HG02981 (cell line): ENCODE results near the gene MYLIP.

Experiments
- ATAC-seq: cut with Tn5 transposase; IDR thresholded peaks from one replicate; pipeline ENCODE4 v1.9.1; 2021; ENCODE audit warnings: mild to moderate bottlenecking, moderate library complexity; ENCODE audit not compliant: unreplicated experiment

The MYLIP gene

DNA sequence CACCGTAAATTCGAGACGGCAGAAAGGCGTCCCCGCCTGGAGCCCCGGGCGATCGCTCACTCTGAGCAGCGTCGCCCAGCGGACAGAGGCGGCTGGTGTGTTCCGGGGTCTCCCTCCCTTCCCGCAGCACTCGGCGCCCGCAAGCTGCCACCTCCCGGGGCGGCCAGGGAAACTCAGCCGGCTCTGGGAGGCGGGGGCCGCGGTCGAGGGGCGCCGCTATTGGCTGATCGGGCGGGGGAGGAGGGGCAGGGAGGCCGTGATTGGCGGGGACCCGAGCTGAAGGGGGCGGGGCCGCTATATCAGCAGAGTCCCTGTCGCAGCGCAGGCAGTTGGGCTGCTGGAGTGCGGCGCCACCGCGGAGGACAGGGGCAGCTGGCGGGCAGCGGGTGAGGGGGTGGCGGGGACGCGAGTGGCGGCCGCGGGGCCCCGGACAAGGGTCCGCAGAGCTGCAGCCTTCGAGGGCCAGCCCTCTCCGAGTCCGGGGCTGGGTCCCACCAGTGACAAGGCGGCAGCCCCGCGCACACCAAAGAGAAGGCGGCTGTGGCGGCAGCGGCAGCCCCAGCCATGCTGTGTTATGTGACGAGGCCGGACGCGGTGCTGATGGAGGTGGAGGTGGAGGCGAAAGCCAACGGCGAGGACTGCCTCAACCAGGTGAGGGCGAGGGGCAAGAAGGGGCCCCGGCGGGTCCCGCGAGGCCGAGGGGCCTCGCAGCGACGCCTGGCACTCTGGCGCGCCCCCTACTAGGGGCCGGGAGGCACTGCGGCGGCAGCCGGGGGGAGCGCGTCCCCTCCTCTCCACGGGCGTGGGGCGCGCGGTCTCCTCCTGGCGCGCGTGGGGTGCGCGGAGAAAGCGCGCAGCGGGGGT is at the start of gene MYLIP:
Gene MYLIP (plus strand): TSS at position 328 of the 864 bp plus-strand sequence. CDS start 237 bp downstream, at position 565.
- ATAC-seq, result peak; percentile 76

DNA sequence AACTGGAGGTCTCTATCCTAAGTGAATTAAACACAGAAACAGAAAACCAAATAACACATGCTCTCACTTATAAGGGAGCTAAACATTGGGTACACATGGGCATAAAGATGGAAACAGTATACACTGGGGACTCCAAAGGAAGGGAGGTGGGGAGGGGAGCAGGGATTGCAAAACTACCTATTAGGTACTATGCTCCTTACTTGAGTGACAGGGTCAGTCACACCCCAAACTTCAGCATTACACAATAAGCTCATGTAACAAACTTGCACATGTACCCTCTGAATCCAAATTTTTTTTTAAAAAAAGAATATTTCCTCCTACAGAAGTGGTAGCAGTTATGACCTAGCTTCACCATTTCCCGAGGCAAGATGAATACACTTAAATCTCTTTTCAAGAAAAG is 49.5 kb upstream of the MYLIP start:
- no peak for ATAC-seq

DNA sequence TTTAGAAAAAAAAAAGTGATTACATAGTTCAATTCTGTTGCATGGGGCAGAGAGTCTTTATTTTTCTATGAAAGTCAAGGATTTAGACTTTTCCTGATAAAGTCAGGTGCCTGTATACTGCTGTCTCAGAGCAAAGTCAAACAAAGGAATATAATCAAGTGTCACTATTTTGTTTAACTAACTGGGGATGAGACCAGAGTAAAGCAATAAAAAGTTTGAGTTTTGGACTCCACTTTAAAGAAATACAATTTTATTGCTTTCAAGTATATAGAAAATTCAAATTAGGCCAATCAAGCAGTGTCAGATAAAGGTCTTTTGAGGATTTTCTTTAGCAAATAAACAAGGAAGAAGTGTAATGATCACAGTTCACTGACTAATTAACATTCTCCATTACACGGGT is 48.7 kb upstream of the MYLIP start:
- ATAC-seq, result no peak

DNA sequence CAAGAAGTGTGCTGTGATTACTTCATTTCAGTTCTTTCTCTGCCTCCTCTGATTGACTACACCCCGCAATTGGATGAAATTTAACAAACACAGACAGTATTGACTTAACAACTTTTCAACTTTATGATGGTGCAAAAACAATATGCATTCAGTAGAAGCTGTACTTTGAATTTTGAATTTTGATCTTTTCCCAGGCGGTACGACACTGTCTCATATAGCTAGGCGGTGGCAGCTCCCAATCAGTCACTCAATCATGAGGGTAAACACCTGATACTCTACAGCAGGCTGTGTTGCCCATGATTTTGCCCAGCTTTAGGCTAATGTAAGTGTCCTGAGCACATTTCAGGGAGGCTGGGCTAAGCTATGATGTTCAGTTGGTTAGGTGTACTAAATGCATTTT is 47.6 kb upstream of the MYLIP start:
- no peak for ATAC-seq

DNA sequence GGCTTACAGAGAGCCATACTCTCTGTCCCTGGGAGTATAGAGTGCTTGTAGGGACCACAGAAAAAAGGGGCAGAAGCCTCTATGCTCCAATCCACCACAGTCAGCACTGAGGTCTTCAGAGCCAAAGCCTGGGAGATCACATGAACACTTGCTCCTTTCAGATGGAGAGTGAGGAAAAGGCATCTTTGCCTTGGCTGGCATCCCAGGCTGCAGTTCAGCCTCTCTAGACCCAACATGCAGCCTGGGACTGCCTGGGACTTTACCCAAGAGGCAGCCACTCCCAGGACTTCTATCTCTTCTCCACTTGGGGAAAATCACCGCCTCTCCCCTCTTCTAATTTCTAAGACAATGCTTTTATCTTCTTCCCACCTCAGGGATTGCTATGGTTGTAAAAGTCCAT is 46.5 kb upstream of the MYLIP start:
- no peak for ATAC-seq

DNA sequence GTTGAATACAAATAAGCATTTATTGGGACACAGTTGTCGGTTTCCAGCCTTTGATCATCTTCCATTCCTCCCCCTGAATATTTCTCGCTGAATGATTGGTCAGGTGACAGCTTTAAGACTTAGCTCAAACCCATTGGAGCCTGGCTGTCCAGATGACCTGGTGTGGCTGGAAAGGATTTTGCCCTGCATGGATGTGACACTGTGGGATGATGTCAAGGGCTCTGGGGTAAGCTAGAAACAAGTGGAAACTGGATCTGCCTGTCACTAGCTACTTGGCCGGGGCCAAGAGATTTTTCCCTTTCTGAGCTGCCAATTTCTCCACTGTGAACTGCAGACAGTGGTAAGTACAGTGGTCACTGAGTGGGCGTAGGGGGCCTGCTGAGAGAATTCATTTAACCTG is 41.9 kb upstream of the MYLIP start:
- no peak for ATAC-seq

DNA sequence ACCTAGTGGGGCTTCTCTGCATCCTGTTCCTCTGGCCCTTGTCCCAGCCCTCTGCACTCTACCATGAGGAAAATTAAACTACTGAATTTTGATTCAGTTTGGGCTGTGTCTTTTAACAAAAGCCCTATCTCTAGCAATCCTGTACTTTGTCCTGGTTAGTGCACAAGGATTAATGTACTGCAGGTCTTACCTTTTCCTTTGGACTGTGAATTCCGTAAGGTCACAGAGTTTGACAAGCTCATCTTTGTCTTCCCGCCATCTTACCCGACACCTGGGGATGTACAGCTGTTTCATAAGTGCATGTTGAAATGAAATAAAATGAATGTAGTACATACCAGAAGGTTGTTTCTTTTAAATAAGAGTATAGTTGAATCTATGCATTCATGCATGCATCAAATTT is 41.5 kb upstream of the MYLIP start:
- no peak for ATAC-seq

DNA sequence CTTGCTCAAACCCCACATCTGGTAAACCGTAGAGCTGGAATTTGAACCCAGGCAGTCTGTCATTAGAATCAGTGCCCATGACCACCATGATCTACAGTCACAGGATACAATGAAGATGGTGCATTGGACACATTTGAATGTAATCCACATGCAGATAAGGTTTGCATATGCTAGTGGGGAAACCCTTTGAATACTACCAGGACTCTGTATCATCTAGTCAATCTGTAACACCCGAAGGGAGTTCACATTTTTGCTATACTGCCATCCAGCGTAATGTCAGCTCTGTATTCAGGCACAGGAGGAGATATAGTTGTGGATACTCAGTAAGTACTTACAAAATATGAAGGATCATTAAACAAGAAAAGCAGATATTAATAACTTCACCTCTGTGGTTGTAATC is 40.5 kb upstream of the MYLIP start:
- no peak for ATAC-seq

DNA sequence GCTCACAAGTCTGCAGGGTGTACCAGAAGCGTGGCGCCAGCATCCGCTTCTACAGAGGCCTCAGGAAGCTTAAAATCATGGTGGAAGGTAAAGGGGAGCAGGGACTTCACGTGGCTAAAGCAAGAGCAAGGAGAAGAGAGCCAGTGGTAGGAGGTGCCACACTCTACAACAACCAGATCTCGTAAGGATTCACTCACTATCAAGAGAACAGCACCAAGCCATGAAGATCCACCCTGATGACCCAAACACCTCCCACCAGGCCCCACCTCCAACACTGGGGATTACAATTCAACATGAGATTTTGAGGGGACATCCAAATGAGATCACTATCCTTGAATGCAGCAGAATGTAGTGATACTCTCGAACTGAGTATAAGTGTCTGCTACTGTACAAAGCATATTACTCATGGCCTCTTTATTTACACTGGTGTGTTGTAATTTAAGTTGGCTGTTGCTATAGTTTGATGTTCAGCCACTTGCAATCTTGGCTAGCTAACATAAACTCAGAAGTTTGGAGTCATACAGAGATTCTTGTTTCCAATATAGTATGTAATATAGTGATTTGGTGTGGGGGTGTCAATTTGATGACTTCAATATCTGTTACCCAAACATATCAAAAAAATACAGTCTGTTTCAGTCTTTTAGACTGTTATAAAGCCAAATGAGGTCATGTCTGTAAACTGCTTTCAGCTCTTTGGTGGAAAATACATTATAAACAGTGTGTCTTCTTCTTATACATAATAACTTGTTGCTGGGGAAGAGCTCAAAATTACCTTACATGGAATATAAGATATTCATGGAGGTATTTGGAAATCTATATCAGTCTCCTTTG is 39.4 kb upstream of the MYLIP start:
- ATAC-seq, result no peak

DNA sequence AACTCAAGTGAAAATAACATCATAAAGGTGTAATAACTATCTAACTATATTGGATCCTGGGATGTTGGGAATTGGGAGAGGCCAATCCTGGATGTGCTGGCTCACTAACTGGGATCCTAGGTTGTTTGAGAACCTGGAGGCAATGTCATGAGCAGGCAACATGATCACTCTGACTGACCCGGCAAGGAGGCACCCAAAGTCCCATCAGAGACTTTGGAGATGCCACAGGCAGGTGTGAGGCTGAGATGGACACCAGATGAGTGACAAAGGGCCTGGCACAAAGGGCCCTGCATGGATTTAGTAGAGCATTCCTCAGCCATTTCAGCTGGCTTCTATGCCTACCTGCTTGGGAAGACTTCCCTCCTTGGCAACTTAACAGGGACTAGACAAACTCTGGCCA is 38.4 kb upstream of the MYLIP start:
- no peak for ATAC-seq

DNA sequence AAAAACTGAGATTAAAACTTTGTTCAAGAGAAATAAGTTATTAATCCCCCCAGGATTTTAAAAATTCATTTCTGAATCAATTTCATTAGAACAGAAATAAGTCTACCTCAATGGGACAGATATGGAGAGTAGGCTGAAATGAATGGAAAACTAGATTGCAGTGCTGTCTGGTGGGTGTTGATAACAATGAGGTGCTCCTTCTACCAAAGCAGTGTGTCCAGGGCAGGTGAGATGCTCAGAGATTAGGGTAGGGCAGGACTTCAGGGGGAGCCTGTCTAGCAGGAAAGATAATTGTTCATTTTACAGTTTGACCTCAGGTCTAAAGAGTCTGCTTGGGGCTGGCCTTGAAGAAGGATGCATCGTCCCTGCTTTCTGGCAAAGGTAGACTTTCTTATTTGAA is 38.0 kb upstream of the MYLIP start:
- ATAC-seq, result no peak

DNA sequence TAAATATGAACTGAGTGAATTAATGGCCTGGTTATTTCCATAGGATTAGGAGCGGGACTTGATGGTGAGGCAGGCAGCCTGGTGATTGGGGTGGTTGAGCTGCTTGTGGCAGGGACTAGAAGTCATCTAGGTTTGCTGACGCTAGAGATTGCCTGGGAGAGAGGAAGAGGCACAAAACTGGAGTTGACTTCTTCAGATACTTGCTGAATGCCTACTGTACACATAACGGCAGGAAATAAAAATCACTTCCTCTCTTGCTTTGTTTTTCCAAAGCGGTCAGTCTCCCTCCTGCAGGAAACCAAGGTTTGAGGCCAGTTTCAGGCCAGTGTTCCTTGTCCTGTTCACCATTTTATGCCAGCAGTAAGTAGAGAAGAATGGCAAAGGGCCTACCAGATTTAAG is 36.7 kb upstream of the MYLIP start:
- no peak for ATAC-seq

DNA sequence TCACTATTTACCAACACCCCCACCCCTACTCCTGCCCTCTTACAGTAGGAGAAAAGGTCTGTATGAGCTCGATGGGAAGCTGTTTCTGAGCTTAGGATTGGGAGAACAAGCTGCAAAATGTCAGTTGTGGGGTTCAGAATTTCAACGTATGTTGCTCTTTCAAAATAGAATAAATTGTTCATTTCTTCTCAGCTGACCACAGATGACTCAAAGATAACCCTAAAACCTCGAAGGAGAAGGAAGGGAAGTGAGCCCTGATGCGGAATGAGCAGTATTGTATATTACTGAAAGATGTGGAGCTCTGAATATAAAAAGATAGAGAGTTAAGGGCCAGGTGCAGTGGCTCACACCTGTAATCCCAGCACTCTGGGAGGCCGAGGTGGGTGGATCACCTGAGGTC is 35.9 kb upstream of the MYLIP start:
- ATAC-seq, result peak; percentile 58

DNA sequence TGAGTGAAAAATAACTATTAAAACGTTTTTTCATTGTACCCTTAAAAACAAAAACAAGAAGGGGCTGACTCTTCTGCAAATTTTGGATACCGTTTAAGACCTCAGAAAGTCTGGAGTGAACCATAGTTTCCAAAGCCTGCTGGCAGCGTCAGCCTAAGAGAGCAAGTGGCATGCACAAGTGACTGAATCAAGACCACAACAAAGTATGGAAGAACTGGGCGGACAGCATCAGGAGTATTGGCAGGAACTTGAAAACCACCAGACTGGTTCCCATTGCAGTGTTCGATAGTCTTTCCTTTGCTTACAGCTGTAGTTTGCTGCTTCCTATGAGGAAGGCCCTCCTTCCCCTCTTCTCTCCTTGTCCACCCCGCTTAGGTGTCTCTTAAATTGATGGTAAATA is 33.7 kb upstream of the MYLIP start:
- ATAC-seq, result no peak

DNA sequence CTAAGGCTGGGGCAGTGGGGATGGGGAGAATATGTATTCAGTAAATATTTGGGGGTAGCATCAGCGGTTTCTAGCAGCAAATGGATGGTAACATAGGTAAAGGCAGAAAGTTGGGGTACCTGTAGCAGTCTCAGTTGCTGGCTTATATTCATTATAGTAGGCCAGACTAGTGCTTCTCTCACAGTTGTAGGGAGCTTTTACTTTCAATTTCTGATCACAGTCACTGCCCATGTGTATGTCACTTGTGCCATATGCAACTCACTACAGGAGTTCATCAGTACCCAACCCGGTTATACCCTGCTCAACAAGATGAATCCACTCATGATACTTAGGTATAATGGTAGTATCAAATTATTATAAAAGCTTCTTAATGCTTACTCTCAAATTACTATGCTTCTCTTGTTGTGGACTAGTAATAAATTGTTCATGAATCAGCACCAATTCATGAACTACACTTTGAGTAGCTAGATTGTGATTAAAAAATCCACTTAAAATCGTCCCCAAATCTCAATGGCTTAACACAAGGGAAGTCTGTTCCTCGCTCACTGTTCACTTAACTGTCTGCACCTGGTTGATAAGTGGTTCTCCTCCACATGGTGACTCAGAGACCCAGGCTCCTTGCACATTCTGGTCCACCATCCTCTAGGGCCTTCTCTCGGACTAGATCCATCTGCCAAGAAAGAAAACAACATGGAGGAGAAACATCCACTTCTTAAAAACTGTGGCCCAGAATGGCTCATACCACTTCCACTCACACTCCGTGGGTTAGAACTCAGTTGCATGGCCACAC is 31.3 kb upstream of the MYLIP start:
- ATAC-seq, result no peak

DNA sequence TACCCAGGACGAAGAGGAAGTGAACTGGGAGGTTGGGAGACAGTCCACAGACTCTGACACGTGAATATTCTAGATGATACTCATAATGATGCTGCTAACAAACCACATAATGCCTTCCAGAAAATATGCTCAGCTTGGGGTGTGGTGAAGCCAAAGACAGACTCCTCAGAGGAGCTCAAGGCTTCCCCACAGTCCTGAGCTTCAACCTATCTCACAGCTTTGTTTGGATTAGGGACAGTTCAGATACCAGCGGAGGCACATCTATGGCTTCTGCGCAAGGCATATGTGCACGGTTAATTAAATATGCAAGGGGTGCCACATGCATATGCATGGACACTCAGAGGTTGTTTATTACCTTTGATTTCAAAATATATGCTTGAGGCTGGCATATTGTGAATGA is 30.7 kb upstream of the MYLIP start:
- ATAC-seq, result no peak

DNA sequence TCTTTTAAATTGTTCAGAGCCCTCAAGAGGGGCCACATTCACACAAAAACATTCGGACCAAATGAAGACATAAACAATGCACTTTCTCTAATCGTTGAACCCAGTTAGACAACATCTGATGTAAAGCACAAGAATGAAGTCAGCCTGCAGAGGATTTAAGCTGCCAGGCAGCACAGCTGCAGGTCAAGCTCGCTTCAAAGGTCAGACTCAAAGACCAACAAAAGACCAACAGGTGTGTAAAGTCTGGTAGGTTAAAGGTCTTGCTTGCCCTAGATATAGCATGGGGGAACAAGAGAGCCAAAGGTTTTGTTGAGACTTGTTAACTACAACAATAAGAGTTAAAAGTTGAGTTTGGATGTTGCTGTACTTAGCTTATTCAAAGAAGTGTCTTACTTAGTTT is 26.7 kb upstream of the MYLIP start:
- ATAC-seq, result no peak

DNA sequence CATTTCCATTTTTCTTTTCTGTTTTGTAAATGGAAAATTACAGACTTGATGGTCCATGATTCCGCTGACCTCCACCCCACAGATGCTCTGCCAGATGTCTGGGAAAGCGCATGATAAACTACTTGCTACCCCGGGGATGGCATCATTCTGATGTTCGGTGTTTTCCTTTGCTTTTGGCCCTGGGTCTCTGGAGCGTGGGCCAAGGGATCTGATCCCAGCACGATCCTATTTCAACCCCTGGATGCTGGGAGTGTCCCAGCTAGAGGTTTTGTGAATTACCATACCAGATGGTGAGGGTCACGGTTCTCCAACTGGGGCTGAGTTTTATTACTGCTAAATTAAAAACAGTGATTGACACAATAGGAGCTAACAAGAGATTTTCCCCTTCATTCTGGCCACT is 25.2 kb upstream of the MYLIP start:
- no peak for ATAC-seq

DNA sequence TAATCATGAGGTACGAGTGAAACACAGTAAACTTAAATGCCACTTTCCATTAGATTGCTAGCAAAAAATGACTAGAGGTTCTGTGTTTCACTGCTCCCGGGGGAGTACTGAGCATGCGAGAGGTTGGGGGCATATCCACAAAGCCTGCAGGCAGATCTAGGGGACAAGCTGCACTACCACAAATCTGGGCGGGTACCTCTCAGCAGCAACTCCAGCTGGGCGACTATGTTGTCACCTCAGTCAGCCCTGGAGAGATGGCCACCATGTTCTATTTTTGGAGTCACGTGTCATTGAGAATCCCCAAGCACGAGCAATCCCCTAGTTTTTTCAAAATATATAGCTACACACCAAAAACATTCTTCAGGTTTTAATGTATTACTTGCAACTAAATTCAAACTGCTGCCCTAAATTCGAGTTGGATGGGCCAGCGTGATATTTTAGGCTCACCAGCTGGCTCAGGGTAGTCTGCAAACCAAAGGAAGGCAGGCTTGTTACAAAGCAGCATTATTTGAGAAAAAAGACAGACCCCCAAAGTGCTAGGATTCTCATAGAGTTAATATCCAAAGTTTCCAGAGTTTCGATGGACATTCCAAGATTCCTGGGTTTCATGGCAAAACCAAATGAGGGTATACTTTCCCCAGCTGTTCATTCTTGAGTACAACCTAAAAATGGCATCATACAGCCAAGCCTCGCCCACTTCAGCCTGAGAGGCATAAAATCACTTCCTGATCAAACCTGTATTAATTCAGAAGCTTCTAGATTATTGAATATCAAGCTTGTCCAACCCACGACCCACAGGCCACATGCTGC is 24.1 kb upstream of the MYLIP start:
- ATAC-seq, result no peak

DNA sequence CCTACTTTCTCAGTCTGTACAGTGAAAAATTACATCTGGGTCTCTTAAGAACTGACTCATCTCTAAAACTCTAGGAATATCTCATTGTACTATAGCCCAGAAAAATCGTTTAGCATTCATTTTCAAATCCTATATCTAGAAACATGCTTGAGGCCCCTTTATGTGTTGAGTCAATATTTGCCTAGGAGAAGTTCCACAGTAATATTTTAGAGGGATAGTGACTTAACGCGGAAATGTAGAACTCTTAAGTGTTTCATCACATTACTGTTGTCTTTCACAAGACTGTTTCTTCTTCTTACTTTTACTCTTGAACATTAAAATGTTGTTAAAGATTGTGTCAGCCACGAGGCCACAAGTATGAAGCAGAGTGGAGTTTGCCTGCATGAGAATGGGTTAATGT is 23.0 kb upstream of the MYLIP start:
- ATAC-seq, result no peak
